Middle frontal gyrus (tissue), 1 donor: ENCODE measurements around the gene ERBB3.

Source experiments
- DNase-seq: peaks from one replicate; pipeline ENCODE4 v3.0.0-alpha.2; 2015; ENCODE audit warnings: low spot score; ENCODE audit errors: extremely low spot score

The ERBB3 gene

GRCh38 chr12:56129942-56130495 lies 50.1 kb downstream of the ERBB3 start:
- no peak for DNase-seq

- DNase-seq: no peak
Measured at GRCh38 chr12:56130876-56131275, 50.9 kb downstream of the ERBB3 start.

- no peak for DNase-seq
Measured at GRCh38 chr12:56134897-56135296, 54.9 kb downstream of the ERBB3 start.

GRCh38 chr12:56137853-56138571 lies 58.0 kb downstream of the ERBB3 start:
- DNase-seq: no peak

GRCh38 chr12:56141946-56142784 lies 62.2 kb downstream of the ERBB3 start:
- no peak for DNase-seq

DNA sequence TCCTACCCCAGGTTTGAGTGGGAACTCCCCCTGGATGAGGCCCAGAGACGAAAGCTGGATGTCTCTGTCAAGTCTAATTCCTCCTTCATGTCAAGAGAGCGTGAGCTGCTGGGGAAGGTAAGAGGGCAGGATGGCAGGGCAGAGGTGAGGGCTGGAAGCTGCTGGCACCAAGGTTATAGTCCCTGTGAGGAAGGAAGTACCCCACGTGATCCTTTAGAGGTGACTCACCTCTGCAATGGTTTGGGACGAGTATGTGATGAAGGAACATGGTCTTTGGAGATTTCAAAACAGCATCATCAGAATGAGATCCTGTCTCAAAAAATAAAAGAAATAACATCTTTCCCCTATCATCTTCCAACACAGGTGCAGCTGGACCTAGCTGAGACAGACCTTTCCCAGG lies 63.3 kb downstream of the ERBB3 start:
- DNase-seq: no peak

- DNase-seq: no peak
Measured at GRCh38 chr12:56143870-56144269, 63.9 kb downstream of the ERBB3 start.

- DNase-seq: no peak
Measured at GRCh38 chr12:56145217-56145616, 65.3 kb downstream of the ERBB3 start.

DNA sequence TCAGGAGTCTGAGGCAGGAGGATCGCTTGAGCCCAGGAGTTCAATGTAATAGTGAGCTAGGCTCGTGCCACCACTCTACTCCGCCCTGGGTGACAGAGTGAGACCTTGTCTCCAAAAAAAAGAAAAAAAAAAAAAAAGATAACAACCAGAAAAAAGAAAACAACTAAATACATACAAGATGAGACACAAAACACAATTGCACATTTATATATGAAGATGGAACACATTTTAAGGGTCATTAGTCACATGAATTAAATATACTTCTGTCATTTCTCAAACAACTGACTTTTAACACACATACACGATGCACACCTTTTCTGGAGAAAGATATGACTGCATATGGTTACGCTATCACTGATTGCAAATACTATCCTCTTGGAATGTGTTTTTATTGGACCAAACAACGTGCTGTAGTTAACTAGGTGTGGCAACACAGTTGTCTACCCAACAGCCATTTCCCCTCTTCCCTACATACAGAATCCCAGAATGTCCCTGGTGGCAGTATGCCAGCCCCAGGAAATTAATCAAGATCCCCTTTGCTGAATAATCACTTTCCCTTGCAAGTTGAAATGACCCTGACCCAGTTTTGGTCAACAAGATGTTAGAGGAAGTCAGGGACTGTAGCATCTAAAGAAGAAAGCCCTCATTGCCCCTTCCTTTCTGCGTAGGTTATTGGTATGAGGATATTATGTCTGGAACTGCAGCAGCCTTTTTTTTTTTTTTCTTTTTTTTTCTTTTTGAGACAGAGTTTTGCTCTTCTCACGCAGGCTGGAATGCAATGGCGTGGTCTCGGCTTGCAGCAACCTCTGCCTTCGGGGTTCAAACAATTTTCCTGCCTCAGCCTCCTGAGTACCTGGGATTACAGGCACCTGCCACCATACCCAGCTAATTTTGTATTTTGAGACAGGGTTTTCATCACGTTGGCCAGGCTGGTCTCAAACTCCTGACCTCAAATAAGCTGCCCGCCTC lies 66.8 kb downstream of the ERBB3 start:
- DNase-seq: no peak

- DNase-seq: no peak
Measured at GRCh38 chr12:56150563-56150962, 70.6 kb downstream of the ERBB3 start.

DNA sequence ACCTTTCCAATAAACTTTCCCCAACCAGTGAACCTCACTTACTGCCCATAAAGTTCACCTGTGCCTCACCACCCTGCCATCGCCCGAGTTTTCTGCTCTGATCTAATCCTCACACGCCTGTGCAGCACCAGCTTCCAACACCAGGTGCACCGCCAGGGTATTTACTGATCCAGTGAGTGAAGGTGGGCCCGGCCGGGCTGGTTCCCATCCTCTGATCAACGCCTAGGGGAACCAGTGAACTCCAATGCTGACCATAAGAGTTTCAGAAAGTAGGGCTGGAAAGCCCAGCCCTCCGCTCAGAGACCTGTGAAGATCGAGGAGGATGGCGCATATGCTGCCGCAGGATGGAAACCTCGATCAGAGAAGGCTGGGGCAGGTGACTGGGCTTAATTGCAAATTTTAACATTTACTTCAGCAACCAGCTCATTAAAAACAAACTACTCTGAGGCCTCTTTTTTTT lies 71.7 kb downstream of the ERBB3 start:
- no peak for DNase-seq

- peak; percentile 83 for DNase-seq
Measured at GRCh38 chr12:56152132-56152755, 72.3 kb downstream of the ERBB3 start, which contains the start of gene MYL6B. Gene MYL6B (plus strand): TSS chr12:56152587. CDS start chr12:56153919, 1,332 bp downstream.
